IgD-negative memory B cell (primary cell): Measurements from ENCODE around the gene PLA2G4E. TPM values are rescaled to one million over a fixed set of nuclear protein-coding genes. Genes with fewer than 3 reads are reported as not detected.

Experiments
- H3K27ac Mint-ChIP-seq, 3 donors: one replicate each; pipeline ENCODE4 v1.8.0; 2020 to 2022; ENCODE audit warnings: mild to moderate bottlenecking in 3 of 3, mixed read lengths in 3 of 3, moderate library complexity in 1 of 3
- H3K27me3 Mint-ChIP-seq: one replicate; pipeline ENCODE4 v1.8.0; 2021; ENCODE audit warnings: mixed read lengths
- H3K36me3 Mint-ChIP-seq: one replicate; pipeline ENCODE4 v1.8.0; 2020; ENCODE audit warnings: mild to moderate bottlenecking, mixed read lengths
- H3K4me1 Mint-ChIP-seq, 3 donors: one replicate each; pipeline ENCODE4 v1.8.0; 2020 to 2022; ENCODE audit warnings: mixed read lengths in 3 of 3, mild to moderate bottlenecking in 1 of 3
- H3K4me3 Mint-ChIP-seq, 4 donors: one replicate each; pipeline ENCODE4 v1.8.0; 2020 to 2022; ENCODE audit warnings: mild to moderate bottlenecking in 4 of 4, mixed read lengths in 4 of 4, moderate library complexity in 3 of 4
- H3K9me3 Mint-ChIP-seq, 3 donors: one replicate each; pipeline ENCODE4 v1.8.0; 2020 to 2021; ENCODE audit warnings: mixed read lengths in 3 of 3, mild to moderate bottlenecking in 1 of 3
- polyA plus RNA-seq: library from polyadenylated mRNA; unstranded; fragments of 300-500 nt; fragmentation: Illumina TruSeq; gene quantifications from one replicate; pipeline ENCODE4 v1.2.3, GENCODE V29; 2021

PLA2G4E gene
- polyA plus RNA-seq, 1 donor from 2014 or later: not detected

DNA sequence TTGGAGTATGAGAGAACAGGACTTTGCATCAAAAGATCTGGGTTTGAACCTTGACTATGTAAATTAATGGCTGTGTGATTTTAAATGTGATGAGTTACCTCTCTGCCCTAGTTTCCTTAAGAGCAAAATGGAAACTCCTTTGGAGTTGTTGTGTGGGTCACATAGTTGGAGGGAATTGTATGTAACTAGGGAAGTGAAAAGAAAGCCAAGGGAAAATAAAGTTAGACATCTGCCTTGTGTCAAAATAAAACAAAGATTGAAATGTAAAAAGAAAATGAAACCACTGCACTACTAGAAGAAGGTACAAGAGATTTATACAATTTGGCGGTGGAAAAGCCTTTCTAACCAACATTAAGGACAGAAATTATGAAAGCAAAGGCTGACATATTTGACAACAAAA is 46.8 kb downstream of the PLA2G4E start:
- no peaks in the 10 kb centered on the region for H3K9me3 Mint-ChIP-seq
- no peak overlapping the region for H3K27ac Mint-ChIP-seq
- H3K36me3 Mint-ChIP-seq: no peaks in the 10 kb centered on the region
- peak overlapping the region in 1 of 4 donors; percentile 93 for H3K4me3 Mint-ChIP-seq
- H3K4me1 Mint-ChIP-seq: peaks cover 20 to 27% (median 24%) of the 10 kb centered on the region in 3 donors
- peaks cover 5% of the 10 kb centered on the region for H3K27me3 Mint-ChIP-seq

DNA sequence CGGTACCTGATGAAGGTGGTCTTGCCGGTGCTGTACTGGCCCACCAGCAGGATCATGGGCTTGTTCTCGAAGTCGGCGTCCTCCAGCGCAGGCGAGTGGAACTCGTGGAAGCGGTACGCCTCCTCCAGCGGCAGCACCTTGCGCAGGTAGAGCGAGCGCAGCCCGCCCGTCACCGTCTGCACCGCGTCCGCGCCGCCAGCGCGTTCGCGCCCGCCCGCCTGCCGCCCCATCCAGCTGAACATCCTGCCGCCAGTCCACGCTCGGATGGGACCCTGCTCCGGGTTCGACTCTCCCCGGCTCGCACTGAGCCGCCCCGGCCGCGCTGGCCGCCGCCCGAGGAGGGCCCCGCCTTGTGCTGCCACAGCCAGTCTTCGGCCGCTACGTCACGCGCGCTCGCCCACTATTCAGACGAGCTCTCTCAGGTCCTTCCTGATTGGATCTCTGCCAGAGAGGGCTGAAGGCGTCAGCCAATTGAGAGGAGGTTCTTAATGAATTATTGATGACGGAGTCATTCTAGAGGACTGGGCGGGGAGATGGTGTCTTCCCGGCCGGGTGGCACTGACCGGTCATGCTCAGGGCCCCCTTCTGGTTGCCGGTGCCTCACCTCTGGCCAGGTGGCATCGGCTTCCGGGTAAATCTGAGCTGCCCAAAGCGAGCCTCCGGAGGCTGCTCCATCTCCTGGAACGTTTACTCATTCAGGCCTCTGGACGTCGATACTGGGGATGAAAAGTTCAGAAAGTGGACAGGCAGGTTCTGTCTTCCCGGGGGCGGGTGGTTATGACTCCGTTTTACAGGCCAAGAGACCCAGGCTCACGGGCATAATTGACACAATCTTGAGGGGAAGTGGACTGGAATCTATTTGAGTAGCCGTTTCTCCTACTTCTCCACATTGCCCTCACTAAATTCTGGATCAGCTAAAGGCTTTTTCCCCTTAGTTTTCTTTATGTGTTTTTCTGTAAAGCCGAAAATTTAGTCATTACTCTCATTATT is 48.3 kb downstream of the PLA2G4E start, which contains the start of gene EHD4:
Gene EHD4 (minus strand): TSS at position 305 of the 990 bp plus-strand sequence. CDS start 63 bp downstream, at position 242.
- H3K4me3 Mint-ChIP-seq: peak within 1 kb of the TSS; percentile 93 to 96 (median 95)
- peaks cover 3% of the 10 kb centered on the region for H3K27me3 Mint-ChIP-seq
- H3K36me3 Mint-ChIP-seq: no peaks in the 10 kb centered on the region
- no peaks in the 10 kb centered on the region for H3K9me3 Mint-ChIP-seq
- peaks cover 30 to 39% (median 30%) of the 10 kb centered on the region in 3 donors for H3K4me1 Mint-ChIP-seq
- peak within 1 kb of the TSS; percentile 76 to 96 (median 94) for H3K27ac Mint-ChIP-seq

DNA sequence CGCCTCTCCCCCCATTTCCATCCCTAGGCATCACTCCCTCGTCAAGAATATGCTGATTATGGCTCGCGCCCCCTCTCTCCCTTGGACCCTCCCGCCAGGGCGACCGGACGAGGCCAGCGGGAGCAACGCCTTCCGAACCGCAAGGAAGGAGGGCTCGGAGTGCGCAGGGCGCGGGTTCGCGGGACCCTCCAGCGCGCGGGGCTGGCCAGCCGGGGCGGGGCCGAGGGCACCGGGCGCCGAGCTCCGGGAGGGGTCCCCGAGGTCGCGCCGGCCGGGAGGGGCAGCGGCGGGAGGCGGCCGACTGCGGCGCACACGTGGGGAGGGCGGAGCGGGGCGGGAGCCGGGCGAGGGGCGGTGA is 49.0 kb downstream of the PLA2G4E start:
- H3K9me3 Mint-ChIP-seq: no peaks in the 10 kb centered on the region

DNA sequence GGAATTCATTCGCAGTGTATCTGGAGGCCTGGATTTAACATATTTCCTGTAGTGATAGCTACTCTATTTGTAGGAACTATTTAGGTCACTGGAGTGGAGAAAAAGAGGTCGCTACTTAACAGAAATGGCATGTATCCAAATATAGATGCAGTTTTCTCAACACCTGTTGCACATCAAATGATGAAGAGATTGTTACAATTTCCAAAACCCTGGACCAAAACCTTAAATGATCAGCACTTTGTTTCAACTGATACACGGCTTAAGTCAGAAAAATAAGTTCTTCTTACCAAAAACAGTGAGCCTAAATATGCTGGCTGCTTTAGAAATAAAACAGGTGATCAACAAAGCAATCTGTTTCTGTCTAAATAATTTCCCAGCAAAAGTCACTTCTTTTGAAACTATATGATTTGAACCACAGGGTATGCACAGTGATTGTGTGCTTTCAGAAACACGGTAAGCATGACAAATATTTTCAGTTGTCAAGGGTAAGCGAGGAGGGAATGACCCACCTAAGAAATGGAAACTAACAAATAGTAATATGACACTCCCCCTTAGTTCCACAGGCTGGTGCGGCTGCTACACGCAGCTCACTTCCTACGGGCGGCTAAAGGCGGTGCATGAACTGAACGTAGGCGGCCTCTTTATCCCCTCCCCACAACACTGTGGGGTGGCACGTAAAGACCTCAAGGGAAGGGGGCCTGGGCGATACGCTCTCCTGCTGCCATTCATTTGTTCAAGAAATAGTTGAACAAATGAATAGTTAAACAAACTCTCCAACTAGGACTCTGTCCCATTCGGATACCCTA is 49.5 kb downstream of the PLA2G4E start:
- Mint-ChIP-seq H3K27ac (peak overlapping the region; percentile 52 to 94 (median 80)), H3K4me1 (peaks cover 33 to 47% (median 37%) of the 10 kb centered on the region in 3 donors), H3K4me3 (peak overlapping the region; percentile 88 to 96 (median 94)), H3K9me3 (no peaks in the 10 kb centered on the region), H3K27me3 (peaks cover 3% of the 10 kb centered on the region), H3K36me3 (no peaks in the 10 kb centered on the region)

More for the DNA sequence above, 49.0 kb downstream of the PLA2G4E start:
- H3K27me3 Mint-ChIP-seq: peaks cover 3% of the 10 kb centered on the region
- H3K4me3 Mint-ChIP-seq: peak overlapping the region; percentile 93 to 96 (median 95)
- H3K27ac Mint-ChIP-seq: peak overlapping the region; percentile 52 to 94 (median 80)
- H3K36me3 Mint-ChIP-seq: no peaks in the 10 kb centered on the region
- peaks cover 32 to 44% (median 35%) of the 10 kb centered on the region in 3 donors for H3K4me1 Mint-ChIP-seq

DNA sequence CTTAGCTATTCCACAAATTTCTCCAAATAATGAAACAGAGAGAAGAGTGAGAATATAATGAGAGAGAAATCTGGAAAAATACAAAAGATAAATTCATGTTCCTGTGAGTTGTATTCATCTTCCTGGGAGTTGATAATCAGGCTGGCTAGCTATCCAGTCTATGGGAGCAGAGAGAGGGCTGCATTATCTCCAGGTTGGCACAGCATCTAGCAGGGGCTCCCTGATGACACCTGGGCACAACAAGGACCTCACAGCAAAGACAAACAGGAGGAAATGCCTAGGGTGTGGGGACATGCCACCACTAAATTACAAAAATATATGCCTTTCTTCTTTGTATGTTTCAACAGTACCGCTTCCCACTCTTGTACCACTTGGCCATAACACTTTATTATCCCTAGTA is 50.4 kb downstream of the PLA2G4E start:
- peaks cover 3% of the 10 kb centered on the region for H3K27me3 Mint-ChIP-seq

DNA sequence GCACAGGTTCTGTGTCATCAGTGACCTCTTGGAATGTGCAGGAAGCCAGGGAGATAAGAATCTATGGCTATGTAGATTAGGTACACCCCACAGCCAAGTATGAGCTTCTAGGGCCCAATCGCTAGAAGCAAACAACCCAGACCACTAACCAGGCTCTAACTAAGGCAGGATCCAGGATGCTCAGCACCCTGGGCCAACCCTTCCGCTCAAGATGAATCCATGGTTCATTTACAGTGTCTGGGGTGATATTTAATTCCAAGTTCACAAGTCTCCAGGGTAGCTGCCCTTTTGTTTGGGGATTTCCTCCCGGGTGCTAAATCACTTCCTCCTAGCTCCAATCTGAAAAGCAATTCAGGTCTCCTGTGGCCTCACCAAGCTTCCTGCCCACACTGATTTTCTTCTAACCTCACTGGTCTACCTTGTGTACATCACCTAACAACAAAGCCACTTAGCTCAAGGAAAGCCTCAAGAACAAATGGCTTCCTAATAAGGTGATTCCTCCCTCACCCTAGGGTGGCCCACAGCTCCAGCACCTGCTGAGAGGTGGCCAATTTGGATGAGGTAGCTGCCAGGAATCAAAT is 50.9 kb downstream of the PLA2G4E start:
- Mint-ChIP-seq H3K4me3 (peak overlapping the region in 2 of 4 donors; percentile 93 to 95), H3K36me3 (no peaks in the 10 kb centered on the region), H3K27ac (peak overlapping the region; percentile 3 to 52 (median 46)), H3K27me3 (peaks cover 3% of the 10 kb centered on the region), H3K9me3 (no peaks in the 10 kb centered on the region), H3K4me1 (peaks cover 36 to 47% (median 37%) of the 10 kb centered on the region in 3 donors)

More for the DNA sequence above, 50.4 kb downstream of the PLA2G4E start:
- Mint-ChIP-seq H3K9me3 (no peaks in the 10 kb centered on the region), H3K36me3 (no peaks in the 10 kb centered on the region), H3K4me1 (peaks cover 36 to 47% (median 37%) of the 10 kb centered on the region in 3 donors), H3K4me3 (peak overlapping the region in 2 of 4 donors; percentile 93 to 95), H3K27ac (peak overlapping the region in 2 of 3 donors; percentile 52 to 94)

DNA sequence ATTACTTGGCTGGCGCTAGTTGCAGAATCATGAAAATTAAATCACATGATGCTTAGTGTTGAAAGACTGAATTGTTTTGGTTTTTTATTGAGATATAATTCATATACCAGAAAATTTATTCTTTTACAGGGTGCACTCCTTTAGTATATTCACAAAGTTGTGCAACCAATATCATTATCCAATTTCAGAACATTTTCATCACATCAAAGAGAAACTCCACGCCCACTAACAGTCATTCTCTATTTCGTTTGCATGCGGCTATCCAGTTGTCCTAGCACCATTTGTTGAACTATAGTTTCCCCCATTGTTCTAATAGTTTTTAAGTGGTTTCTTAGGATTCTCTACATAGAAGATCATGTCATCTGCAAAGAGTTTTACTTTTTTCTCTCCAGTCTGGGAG is 52.1 kb downstream of the PLA2G4E start:
- H3K4me3 Mint-ChIP-seq: no peak overlapping the region
- peaks cover 1% of the 10 kb centered on the region for H3K27me3 Mint-ChIP-seq
- no peaks in the 10 kb centered on the region for H3K9me3 Mint-ChIP-seq
- H3K36me3 Mint-ChIP-seq: no peaks in the 10 kb centered on the region
- H3K4me1 Mint-ChIP-seq: peaks cover 36 to 47% (median 37%) of the 10 kb centered on the region in 3 donors
- H3K27ac Mint-ChIP-seq: no peak overlapping the region

DNA sequence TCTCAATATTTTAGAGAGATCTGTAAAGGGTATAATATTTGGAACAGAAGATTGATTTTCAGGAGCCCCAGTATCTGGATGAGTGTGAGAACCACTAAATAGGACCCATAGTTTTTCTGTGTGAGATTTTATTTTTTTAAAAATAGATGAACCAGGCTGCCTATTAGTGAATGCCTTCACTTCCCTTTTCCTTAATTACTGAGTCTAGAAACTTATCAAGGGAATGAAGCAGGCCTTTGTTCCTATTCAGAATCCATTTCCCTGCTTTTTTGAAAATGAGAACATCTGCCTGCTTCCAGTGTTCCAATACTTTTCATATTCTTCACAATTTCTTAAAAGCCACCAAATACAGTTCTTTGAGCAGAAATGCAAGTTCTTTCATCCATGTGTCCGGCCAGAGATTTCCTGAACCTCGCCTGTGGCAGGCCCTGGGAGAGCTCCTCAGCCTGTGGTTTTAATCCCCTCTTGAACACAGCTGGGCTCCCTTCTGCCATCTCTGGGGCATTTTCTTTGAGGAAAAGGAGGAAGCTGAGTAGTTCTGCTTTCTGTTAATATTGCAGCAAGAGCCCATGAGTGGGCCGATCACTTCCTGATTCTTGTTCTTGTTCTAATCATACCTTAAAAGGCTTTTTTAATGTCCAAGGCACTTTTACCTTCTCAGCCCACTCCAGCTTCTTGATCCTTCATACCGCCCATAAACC is 53.2 kb downstream of the PLA2G4E start:
- Mint-ChIP-seq H3K9me3 (no peaks in the 10 kb centered on the region), H3K36me3 (no peaks in the 10 kb centered on the region), H3K27ac (peak overlapping the region; percentile 2 to 88 (median 7)), H3K4me3 (peak overlapping the region in 3 of 4 donors; percentile 31 to 77 (median 63)), H3K4me1 (peaks cover 35 to 44% (median 36%) of the 10 kb centered on the region in 3 donors), H3K27me3 (no peaks in the 10 kb centered on the region)

DNA sequence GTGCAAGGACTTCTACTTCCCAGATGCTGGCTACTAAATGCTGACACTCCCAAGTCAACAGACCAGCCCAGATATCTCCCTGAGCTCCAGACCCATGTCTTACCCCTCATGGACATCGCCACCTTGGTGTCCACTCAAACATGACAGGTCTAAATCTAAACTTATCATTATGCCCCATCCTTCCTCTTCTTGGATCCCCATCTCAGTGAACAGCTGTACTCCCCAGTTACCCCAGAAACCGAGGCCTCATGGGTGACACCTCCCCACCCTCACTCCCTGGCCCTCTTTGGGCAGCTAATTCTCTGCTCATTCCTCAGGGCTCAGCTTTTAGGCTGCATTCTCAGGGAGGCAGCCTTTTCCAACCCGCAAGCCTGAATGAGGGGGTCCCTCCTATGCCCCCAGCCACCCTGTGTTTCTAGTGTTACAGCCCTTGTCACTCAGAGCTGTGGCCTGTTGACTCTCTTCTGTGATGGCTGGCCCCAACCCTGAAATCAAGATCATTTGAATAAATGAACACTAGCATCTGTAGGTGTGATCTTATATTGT is 53.8 kb downstream of the PLA2G4E start:
- no peaks in the 10 kb centered on the region for H3K27me3 Mint-ChIP-seq
- H3K9me3 Mint-ChIP-seq: no peaks in the 10 kb centered on the region
- H3K4me3 Mint-ChIP-seq: peak overlapping the region in 1 of 4 donors; percentile 88
- no peaks in the 10 kb centered on the region for H3K36me3 Mint-ChIP-seq
- H3K27ac Mint-ChIP-seq: peak overlapping the region in 1 of 3 donors; percentile 63
- peaks cover 31 to 42% (median 36%) of the 10 kb centered on the region in 3 donors for H3K4me1 Mint-ChIP-seq

DNA sequence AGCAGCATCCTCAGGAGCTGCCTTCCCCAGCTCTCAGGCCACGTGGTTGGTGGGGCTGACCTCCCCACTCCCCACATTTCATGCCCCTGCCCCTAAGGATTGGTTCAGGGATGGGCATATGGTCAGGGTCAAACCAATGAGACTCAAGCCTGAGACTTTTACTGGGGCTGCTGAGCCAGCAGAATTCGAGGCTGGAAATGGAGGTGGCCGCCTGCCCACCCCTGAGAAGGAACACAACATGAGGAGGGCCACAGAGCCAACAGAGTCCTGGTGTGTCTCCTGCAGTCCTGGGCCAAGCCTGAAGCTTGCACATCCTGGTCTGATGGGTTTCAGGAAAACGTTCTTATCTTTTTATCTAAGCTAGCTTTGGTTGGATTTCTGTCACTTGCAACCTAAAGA is 54.4 kb downstream of the PLA2G4E start:
- Mint-ChIP-seq H3K4me3 (no peak overlapping the region), H3K27ac (peak overlapping the region in 1 of 3 donors; percentile 63), H3K9me3 (no peaks in the 10 kb centered on the region), H3K27me3 (no peaks in the 10 kb centered on the region), H3K36me3 (no peaks in the 10 kb centered on the region), H3K4me1 (peaks cover 34 to 40% (median 35%) of the 10 kb centered on the region in 3 donors)

DNA sequence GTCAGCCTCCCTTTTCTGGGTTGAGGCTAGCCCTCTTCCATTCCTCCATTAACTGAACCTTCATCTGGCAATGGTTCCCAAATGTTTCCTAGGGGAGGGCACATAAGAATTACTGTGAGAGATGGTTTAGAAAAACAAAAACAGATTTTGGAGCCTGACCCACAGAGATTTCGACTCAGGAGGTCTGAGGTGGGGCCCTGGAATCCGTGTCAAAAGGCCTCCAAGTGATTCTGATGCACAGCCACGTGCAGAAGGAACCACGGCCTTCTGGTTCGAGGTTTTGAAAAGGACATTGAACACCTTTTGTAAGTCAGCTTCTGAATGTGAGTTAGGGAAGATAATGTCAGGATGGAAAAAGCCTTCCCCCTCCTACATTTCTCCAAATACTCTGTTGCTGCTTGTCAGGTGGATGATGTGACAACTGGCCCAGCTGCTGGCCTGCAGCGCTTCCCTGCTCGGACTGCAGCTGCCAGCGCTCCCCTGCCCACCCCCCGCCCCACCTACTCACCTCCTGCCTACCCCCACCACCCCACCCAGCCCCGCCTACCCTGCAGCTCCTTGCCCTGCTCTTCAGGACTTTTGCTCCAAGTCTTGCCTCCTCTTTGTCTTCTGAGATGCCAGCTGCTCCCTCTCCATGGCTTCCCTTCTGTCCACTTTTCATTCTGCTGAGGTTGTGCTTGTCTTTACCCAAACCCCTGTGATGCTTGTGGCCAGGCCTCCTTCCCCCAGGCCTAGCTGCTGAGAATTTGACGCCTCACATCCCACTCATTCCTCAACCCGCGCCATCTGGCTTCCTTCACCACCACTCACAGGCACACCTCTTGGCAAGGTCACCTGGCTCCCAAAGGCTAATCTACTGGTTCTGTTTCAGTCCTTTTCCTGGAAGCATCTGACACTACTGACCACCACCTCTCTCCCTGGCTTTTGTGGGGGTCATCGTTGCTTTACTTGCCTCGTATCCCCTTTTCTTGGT is 55.1 kb downstream of the PLA2G4E start:
- H3K36me3 Mint-ChIP-seq: no peaks in the 10 kb centered on the region
- peaks cover 28 to 33% (median 29%) of the 10 kb centered on the region in 3 donors for H3K4me1 Mint-ChIP-seq
- peak overlapping the region in 1 of 4 donors; percentile 80 for H3K4me3 Mint-ChIP-seq
- no peaks in the 10 kb centered on the region for H3K9me3 Mint-ChIP-seq
- H3K27me3 Mint-ChIP-seq: no peaks in the 10 kb centered on the region
- peak overlapping the region in 1 of 3 donors; percentile 40 for H3K27ac Mint-ChIP-seq

DNA sequence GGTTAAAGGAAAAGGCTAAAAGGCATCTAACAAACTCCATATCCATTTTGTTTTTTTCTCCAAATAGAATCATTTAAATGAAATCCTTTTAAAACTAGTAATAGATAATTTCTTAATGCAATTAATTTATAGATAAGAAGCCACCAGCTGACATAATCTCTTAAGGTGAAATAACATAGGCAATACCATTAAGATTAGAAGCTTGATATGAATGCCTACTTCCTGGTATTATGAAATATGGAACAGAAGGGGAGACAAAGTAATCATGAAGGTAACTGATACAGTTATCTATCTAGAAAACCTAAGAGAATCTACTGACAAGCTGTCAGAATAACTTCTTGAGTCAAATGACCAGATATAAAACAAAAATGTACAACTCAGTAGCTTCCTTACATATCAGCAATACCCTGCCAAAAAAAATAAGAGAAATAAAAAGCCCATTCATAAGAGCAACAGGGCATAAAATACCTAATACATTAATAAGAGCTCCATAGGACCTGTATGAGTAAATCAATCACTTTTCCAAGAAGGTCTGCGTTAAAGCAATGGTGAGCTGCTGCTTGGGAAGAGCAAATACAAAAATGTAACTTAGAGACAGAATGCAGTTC is 59.1 kb downstream of the PLA2G4E start:
- H3K4me1 Mint-ChIP-seq: peaks cover 4 to 9% (median 8%) of the 10 kb centered on the region in 3 donors
- H3K36me3 Mint-ChIP-seq: no peaks in the 10 kb centered on the region
- no peak overlapping the region for H3K27ac Mint-ChIP-seq
- H3K27me3 Mint-ChIP-seq: no peaks in the 10 kb centered on the region
- H3K4me3 Mint-ChIP-seq: no peak overlapping the region
- H3K9me3 Mint-ChIP-seq: no peaks in the 10 kb centered on the region
